Mononuclear cell (primary cell): ENCODE measurements around the gene TRIM65. TPM values are rescaled to one million over a fixed set of nuclear protein-coding genes. Genes with fewer than 3 reads are reported as not detected.

Source experiments
- H3K27me3 ChIP-seq: 2 replicates; pipeline ENCODE4 v1.6.0; 2011; ENCODE audit warnings: low read length, control low read depth; ENCODE audit not compliant: insufficient read depth
- H3K4me1 ChIP-seq: 2 replicates; pipeline ENCODE4 v1.5.1; 2011; ENCODE audit warnings: mild to moderate bottlenecking, low read length, control low read depth; ENCODE audit not compliant: insufficient read depth
- H3K4me3 ChIP-seq: 2 replicates; pipeline ENCODE4 v1.5.1; 2011; ENCODE audit warnings: mild to moderate bottlenecking, low read length, moderate library complexity
- H3K9me3 ChIP-seq: 2 replicates; pipeline ENCODE4 v1.5.1; 2011; ENCODE audit warnings: low read depth, mild to moderate bottlenecking, control low read depth, low read length
- total RNA-seq: library from RNA; depleted of rRNA; stranded (reverse); fragments of >200 nt; gene quantifications from one replicate; pipeline ENCODE4 v1.2.3, GENCODE V29; 2012

The TRIM65 gene
- total RNA-seq, 1 donor, result 5.8 TPM

- H3K4me1 ChIP-seq, result peaks cover 36% of the 10 kb centered on the region
- H3K9me3 ChIP-seq, result no peaks in the 10 kb centered on the region
- H3K27me3 ChIP-seq, result no peaks in the 10 kb centered on the region
- no peak overlapping the region for H3K4me3 ChIP-seq
Observed at GRCh38 chr17:75846692-75847613, 49.8 kb downstream of the TRIM65 start.

DNA sequence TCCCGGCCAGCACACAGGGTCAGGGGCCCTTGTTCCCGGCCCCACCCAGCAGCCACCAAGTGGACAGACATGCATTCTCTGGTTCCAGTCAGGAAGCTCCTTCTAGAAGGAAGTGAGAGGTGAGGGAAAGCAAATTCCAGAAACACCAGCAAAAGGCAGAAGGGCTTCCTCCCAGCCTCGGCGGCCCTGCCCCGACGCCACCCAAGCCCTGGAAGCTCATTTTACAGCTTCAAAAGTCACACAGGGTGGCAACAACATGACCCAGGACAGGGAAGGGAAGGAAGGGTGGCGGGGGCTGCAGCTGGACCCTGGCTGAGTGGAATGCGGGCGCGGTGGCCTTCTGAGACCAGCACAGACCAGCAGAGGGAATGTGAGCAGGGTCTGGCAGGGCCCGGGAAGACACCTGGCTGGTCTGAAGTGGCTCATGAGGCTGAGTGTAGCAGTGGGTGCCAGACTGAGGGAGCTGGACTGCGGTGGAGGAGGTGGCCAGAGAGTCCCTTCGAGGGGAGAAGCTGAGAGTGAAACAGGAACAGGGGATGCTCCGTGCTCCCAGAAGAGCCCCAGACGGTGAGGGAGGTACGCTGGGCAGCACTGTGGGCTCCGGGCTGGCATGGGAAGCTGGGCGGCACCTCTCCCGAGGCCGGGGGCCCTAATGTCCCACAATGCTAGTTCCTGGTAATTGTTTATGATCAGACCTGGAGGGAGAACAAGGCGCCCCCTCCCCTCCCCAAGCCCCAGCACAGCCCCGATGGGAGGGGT, 50.6 kb downstream of the TRIM65 start:
- no peaks in the 10 kb centered on the region for H3K27me3 ChIP-seq
- no peak overlapping the region for H3K4me3 ChIP-seq
- no peaks in the 10 kb centered on the region for H3K9me3 ChIP-seq
- peaks cover 37% of the 10 kb centered on the region for H3K4me1 ChIP-seq

DNA sequence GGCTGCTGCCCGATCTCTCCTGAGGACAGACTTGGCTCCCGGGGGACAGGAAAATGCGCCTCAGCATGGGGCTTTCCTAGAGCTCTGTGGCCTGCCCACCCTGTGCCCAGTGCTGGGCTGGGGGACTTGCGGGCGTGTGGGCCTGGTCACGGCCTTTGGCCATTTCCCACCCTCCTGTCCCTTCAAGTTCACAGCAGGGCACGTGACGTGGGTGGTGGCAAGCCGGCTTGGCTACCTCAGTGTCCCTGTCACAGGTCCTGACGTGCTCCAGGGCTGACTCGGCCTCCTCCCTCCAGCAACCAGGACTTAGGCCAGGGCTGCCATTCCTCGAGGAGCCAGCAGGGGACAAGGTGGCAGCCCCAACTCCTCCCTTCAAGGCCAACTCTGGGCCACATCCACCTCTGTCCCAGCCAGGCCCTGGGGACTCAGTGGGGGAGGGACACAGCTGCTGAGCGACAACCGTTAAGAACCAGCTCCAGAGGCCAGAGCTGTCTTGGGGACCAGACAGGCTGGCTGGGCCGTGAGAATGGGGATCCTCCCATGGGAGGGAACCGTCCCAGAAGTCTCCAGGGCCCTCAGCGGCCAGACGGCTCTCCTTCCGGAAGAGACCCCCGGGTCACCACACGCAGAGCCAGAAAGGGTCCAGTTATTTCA, 51.6 kb downstream of the TRIM65 start:
- no peaks in the 10 kb centered on the region for H3K9me3 ChIP-seq
- H3K27me3 ChIP-seq, result no peaks in the 10 kb centered on the region
- H3K4me3 ChIP-seq, result no peak overlapping the region
- H3K4me1 ChIP-seq, result peaks cover 37% of the 10 kb centered on the region

DNA sequence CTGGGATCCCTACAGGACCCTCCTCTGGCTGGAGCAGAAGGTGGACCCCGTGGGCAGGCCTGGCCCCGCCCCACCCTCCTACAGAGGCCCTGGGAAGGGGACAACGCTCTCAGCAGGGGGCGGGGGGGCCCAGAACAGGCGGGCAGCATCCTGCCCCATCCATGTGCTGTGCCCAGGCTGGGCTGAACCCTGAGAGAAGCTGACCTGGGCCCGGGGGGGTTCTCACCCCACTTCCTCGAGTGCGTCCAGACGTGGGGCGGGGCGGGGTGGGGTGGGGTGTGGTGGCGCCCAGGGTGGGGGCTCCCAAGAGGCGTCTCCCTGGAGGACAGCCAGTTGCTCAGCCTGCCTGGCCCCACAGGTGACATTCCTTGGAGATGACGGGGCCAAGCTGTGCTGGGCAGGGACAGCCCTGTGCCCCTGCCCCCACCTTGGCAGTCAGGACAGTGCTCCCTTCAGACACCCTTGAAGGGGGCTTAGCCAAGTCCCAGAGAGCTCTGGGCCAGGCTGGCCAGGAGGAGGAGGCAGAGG, 52.2 kb downstream of the TRIM65 start:
- H3K4me1 ChIP-seq, result peaks cover 37% of the 10 kb centered on the region
- peak overlapping the region; percentile 81 for H3K4me3 ChIP-seq
- no peaks in the 10 kb centered on the region for H3K27me3 ChIP-seq
- no peaks in the 10 kb centered on the region for H3K9me3 ChIP-seq

- H3K4me3 ChIP-seq, result peak within 1 kb of the TSS; percentile 81
- peaks cover 37% of the 10 kb centered on the region for H3K4me1 ChIP-seq
- no peaks in the 10 kb centered on the region for H3K9me3 ChIP-seq
- H3K27me3 ChIP-seq, result no peaks in the 10 kb centered on the region
Observed at GRCh38 chr17:75843577-75844529, 52.9 kb downstream of the TRIM65 start, which contains the start of gene UNC13D. UNC13D (minus strand) TSS chr17:75844404; CDS start chr17:75844337, 67 bp downstream.

DNA sequence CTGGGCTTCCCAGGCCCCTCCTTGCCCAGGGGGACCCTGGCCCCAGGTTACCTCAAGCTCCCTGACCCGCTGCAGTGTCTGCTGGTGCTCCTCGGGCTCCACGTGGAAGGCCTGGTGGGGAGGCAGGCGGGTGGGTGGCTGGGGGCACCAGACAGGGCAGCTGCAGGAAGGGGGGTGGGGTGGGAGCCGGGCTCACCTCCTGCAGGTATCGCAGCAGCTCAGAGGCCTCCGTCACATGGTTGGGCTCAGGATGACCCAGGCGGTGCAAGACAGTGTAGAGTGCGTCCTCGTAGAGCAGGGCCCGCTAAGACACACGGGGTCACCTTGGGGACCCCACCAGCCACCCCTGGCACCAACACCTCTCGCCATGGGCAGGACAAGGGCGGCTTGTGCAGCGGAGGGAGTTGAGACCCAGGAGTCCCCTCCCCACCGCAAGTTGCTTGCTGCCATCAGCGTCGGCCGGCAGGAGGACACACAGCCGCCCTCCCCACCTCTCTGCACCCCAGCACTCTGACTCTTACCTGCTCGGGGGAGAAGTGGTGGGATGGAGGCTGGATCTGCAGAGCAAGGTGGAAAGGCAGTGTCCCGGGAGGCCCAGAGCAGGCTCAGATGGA, 53.7 kb downstream of the TRIM65 start:
- H3K9me3 ChIP-seq, result no peaks in the 10 kb centered on the region
- H3K27me3 ChIP-seq, result no peaks in the 10 kb centered on the region
- H3K4me1 ChIP-seq, result peaks cover 33% of the 10 kb centered on the region
- peak overlapping the region; percentile 81 for H3K4me3 ChIP-seq

DNA sequence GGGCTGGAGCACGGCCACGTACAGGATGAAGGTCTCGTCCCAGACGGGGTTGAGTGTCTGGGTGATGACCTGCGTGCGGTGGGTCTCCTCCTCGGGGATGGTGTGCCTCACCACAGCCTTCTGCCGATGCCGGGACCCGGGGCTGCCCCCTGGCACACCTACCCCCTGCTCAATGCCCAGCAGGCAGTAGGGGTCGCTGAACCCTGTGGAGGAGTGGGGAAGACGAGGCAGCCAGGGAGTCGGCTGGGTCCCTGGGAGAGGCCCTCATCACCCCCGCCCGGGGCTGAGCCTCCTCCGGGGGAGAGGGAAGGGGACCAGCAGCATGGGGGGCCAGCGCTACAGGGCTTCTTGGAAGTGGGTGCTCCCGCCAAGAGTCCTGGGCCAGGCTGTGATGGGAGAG, 54.3 kb downstream of the TRIM65 start:
- peaks cover 33% of the 10 kb centered on the region for H3K4me1 ChIP-seq
- no peak overlapping the region for H3K4me3 ChIP-seq
- no peaks in the 10 kb centered on the region for H3K9me3 ChIP-seq
- H3K27me3 ChIP-seq, result no peaks in the 10 kb centered on the region

- H3K4me1 ChIP-seq, result peaks cover 26% of the 10 kb centered on the region
- H3K9me3 ChIP-seq, result no peaks in the 10 kb centered on the region
- no peak overlapping the region for H3K4me3 ChIP-seq
- H3K27me3 ChIP-seq, result no peaks in the 10 kb centered on the region
Observed at GRCh38 chr17:75840799-75841164, 56.0 kb downstream of the TRIM65 start.

- H3K9me3 ChIP-seq, result no peaks in the 10 kb centered on the region
- H3K4me3 ChIP-seq, result no peak overlapping the region
- H3K4me1 ChIP-seq, result peaks cover 20% of the 10 kb centered on the region
- no peaks in the 10 kb centered on the region for H3K27me3 ChIP-seq
Observed at GRCh38 chr17:75839942-75840798, 56.6 kb downstream of the TRIM65 start.

Other genes starting within 250 kb of the TRIM65 start
- 7.8 TPM for gene RECQL5, start 229.8 kb downstream of the TRIM65 start, total RNA-seq
- gene SAP30BP, start 229.6 kb downstream of the TRIM65 start, total RNA-seq, result 105 TPM
- 0.10 TPM for gene ITGB4, start 175.5 kb downstream of the TRIM65 start, total RNA-seq
- gene GALK1, start 131.8 kb downstream of the TRIM65 start, total RNA-seq, result 8.8 TPM
- 32.8 TPM for gene UNK, start 112.1 kb downstream of the TRIM65 start, total RNA-seq
- gene UNC13D, start 52.5 kb downstream of the TRIM65 start, total RNA-seq, result 42.9 TPM
- 30.5 TPM for gene WBP2, start 41.6 kb downstream of the TRIM65 start, total RNA-seq
- 0.63 TPM for gene TRIM47, start 18.4 kb downstream of the TRIM65 start, total RNA-seq
- gene MRPL38, start 7.9 kb upstream of the TRIM65 start, total RNA-seq, result 45.4 TPM
- gene FBF1, start 44.1 kb upstream of the TRIM65 start, total RNA-seq, result 11.2 TPM
- 18.5 TPM for gene ACOX1, start 82.2 kb upstream of the TRIM65 start, total RNA-seq
- gene TEN1, start 82.3 kb upstream of the TRIM65 start, total RNA-seq, result 18.9 TPM
- 1.8 TPM for gene CDK3, start 103.9 kb upstream of the TRIM65 start, total RNA-seq
- gene EVPL, start 130.4 kb upstream of the TRIM65 start, total RNA-seq, result under 0.01 TPM
- gene SRP68, start 175.6 kb upstream of the TRIM65 start, total RNA-seq, result 34.7 TPM
- gene GALR2, start 177.8 kb upstream of the TRIM65 start, total RNA-seq, result 0.63 TPM
- 0.21 TPM for gene ZACN, start 182.2 kb upstream of the TRIM65 start, total RNA-seq
- gene EXOC7, start 206.8 kb upstream of the TRIM65 start, total RNA-seq, result 49.2 TPM
- gene FOXJ1, start 244.3 kb upstream of the TRIM65 start, total RNA-seq, result 1.3 TPM